ENCODE results near the gene ZNF23.

DNA sequence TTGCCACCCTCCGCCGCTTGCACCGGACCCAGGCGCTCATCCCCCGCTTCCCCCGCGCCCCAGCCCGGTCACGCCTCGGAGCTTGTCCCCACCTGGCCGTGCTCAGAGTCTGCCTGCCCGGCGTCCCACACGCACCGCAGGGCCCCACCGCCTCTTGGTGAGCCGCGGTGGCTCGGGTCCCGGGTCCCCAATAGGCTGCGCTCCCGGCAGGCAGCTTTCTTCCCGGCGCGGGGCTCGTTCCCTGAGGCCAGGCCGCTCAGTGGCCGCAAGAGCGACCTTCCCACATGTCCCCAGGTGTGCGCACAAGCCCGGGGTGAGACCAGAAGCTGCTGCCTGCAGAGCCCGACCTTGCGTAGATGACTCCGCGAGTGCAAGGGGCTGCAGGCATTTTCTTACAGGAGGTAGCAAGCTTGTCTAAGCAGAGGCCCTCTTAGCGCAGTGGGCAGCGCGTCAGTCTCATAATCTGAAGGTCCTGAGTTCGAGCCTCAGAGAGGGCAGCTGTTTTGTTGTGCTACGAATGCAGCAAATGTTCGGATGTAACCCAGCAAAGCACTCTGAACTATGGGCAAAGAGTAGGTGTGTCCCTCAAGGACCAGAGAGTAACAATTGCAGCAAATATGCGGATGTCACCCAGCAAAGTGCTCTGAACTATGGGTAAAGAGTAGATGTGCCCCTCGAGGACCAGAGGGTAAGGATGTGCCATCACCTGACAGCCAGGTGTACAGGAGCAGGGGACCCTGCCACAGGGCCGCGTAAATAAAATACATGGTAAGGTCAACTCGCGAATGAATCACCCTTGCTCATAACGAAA lies 35.8 kb downstream of the ZNF23 start:
- TF ChIP-seq CTCF (IDR thresholded peaks at IDR 0.05) (no peak), ZFX (IDR thresholded peaks at IDR 0.05; ENCODE audit: borderline replicate concordance) (no peak)
